Measurements from ENCODE around the gene RAB22A.
A peak's percentile ranks its signal among the peaks of the same experiment; 100 is the strongest.

Gene RAB22A

GRCh38 chr20:58289143-58289542, 20.4 kb upstream of the RAB22A start:
- Mint-ChIP-seq H3K27ac (no peak overlapping the region), H3K9me3 (no peaks in the 10 kb centered on the region)

GRCh38 chr20:58293453-58293852, 16.1 kb upstream of the RAB22A start:
- H3K4me1 Mint-ChIP-seq: peaks cover 9% of the 10 kb centered on the region
- DNase-seq: no peak
- CTCF ChIA-PET: interaction anchor here (1.5 kb wide), 1 partner anchor 58 kb away, joined by 4 read pairs; no protein-coding TSS in a partner anchor
- H3K27ac Mint-ChIP-seq: no peak overlapping the region
- H3K27me3 Mint-ChIP-seq: no peaks in the 10 kb centered on the region
- peaks cover 1% of the 10 kb centered on the region for H3K36me3 Mint-ChIP-seq
- H3K4me3 Mint-ChIP-seq: no peak overlapping the region
- no peaks in the 10 kb centered on the region for H3K9me3 Mint-ChIP-seq

More at GRCh38 chr20:58289143-58289542, 20.4 kb upstream of the RAB22A start:
- Mint-ChIP-seq H3K27me3 (no peaks in the 10 kb centered on the region), H3K4me3 (no peak overlapping the region), H3K4me1 (peaks cover 16% of the 10 kb centered on the region), H3K36me3 (peaks cover 21% of the 10 kb centered on the region)
- CTCF ChIA-PET: interaction anchor here (0.7 kb wide), 1 partner anchor 680 kb away, joined by 4 read pairs; no protein-coding TSS in a partner anchor
- no peak for DNase-seq

DNA sequence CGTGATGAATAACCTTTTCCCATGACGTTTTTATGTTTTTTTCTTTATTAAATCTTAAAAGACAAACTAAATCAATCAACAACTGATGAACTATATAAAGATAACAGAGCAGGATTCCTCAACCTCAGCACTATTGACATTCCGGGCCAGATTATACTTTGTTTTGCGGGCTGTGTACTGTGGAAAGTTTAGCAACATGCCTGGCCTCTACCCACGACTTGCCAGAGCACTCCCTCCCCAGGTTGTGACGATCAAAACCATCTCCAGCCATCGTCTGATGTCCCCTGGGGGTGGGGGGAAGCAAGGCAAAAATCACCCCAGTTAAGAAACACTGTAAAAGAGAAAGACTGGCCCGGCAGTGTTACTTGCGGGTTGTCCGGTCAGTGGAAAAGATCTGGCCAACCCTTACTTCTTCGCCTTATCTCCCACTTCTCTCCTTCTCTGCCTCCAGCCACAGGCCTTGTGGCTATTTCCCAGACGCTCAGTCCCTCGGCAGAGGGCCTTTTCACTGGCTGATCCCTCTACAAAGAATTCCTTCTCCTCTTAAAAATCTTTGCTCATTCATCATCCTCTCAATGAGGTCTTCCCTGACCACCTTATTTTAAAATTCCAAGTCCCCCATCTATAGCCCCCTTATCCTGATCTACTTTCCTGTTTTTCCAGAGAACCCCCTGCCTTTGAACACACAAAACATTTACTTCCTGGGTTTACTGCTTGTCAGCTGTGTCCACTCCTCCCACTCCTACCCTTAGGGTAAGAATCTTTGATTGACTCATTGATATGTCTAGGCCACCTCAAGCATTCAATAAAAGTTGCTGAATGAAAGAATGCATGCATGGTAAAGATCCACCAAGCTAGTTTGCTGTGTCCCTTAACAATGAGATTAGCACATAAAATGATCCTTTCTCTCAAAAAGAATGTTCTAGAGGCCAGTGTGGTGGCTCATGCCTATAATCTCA, 14.7 kb upstream of the RAB22A start:
- CTCF ChIA-PET: no interaction called here
- DNase-seq: no peak
- Mint-ChIP-seq H3K9me3 (no peaks in the 10 kb centered on the region), H3K4me1 (peaks cover 9% of the 10 kb centered on the region), H3K36me3 (peaks cover 1% of the 10 kb centered on the region), H3K27ac (no peak overlapping the region), H3K4me3 (no peak overlapping the region), H3K27me3 (no peaks in the 10 kb centered on the region)

DNA sequence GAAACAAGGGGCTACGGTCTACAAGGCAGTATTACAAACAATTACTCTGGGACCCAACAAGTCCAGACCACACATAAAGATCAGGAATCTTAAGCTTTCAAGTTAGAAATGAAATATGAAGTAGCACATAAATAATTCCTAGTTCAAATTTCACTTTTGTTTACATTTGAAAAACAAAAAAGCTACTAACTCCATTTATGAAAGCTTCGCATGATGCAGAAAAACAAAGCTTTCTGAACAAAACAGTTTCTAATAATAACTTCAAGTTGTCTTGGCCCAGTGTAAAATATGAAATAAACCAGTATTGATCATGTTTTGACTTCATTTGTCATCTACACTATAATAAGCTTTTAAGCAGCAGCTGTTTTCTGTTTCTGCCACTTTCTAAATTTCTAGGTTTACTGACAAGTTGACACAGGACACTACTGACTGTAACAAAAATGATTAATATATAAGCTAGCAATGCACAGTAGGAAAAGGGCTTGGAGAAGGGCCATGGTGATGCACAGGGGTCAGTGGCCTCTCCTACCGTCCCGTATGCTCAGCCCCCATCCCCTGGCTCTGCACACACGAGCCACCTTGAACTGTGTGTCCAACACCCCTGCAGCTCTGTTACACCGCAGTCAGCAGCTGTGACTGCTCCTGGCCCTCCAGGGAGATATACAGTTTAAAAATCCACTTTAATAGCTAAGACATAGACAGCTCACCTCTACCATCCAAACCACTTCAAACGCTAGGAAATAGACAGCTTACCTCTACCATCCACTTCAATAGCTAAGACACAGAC, 13.3 kb upstream of the RAB22A start:
- H3K27ac Mint-ChIP-seq: no peak overlapping the region

GRCh38 chr20:58297394-58297793, 12.1 kb upstream of the RAB22A start:
- no peak for DNase-seq
- CTCF ChIA-PET: no interaction called here
- Mint-ChIP-seq H3K9me3 (no peaks in the 10 kb centered on the region), H3K27ac (no peak overlapping the region), H3K4me1 (peaks cover 9% of the 10 kb centered on the region), H3K4me3 (no peak overlapping the region), H3K27me3 (no peaks in the 10 kb centered on the region), H3K36me3 (peaks cover 12% of the 10 kb centered on the region)

More for the DNA sequence above, 13.3 kb upstream of the RAB22A start:
- Mint-ChIP-seq H3K9me3 (no peaks in the 10 kb centered on the region), H3K27me3 (no peaks in the 10 kb centered on the region), H3K4me1 (peaks cover 9% of the 10 kb centered on the region), H3K4me3 (no peak overlapping the region), H3K36me3 (peaks cover 7% of the 10 kb centered on the region)
- CTCF ChIA-PET: interaction anchor here (0.7 kb wide), 1 partner anchor 88 kb away, joined by 3 read pairs; no protein-coding TSS in a partner anchor
- DNase-seq: no peak

GRCh38 chr20:58300321-58300720, 9.2 kb upstream of the RAB22A start:
- peaks cover 18% of the 10 kb centered on the region for H3K4me1 Mint-ChIP-seq
- H3K27me3 Mint-ChIP-seq: no peaks in the 10 kb centered on the region
- no peak for DNase-seq
- no peak overlapping the region for H3K27ac Mint-ChIP-seq
- CTCF ChIA-PET: interaction anchor here (0.6 kb wide), 1 partner anchor 10 kb away, joined by 3 read pairs; no protein-coding TSS in a partner anchor
- no peak overlapping the region for H3K4me3 Mint-ChIP-seq
- H3K36me3 Mint-ChIP-seq: peaks cover 20% of the 10 kb centered on the region
- no peaks in the 10 kb centered on the region for H3K9me3 Mint-ChIP-seq

DNA sequence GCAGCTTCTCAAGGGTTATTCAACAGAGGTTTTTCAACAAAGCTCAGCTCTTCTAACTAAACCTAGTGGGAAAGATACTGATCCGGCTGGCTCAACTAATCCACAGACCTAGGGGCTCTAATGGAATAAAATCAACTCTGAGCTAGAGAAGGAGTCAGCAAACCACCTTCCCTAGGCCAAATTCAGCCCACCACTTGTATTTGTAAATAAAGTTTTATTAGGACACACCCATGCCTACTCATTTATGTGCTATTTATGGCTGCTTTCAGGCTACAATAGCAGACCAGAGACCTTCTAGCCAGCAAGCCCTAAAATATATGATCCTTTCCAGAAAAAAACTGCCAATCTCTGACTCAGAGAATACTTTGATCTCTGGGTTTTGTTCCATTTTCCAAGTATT, 6.0 kb upstream of the RAB22A start:
- CTCF ChIA-PET: no interaction called here
- no peak overlapping the region for H3K27ac Mint-ChIP-seq
- peaks cover 40% of the 10 kb centered on the region for H3K4me1 Mint-ChIP-seq
- no peaks in the 10 kb centered on the region for H3K9me3 Mint-ChIP-seq
- DNase-seq: no peak
- H3K36me3 Mint-ChIP-seq: peaks cover 28% of the 10 kb centered on the region
- no peak overlapping the region for H3K4me3 Mint-ChIP-seq
- H3K27me3 Mint-ChIP-seq: no peaks in the 10 kb centered on the region

- peaks cover 28% of the 10 kb centered on the region for H3K36me3 Mint-ChIP-seq
- no peaks in the 10 kb centered on the region for H3K27me3 Mint-ChIP-seq
- no peak overlapping the region for H3K4me3 Mint-ChIP-seq
- no peak for DNase-seq
- H3K9me3 Mint-ChIP-seq: no peaks in the 10 kb centered on the region
- H3K4me1 Mint-ChIP-seq: peaks cover 42% of the 10 kb centered on the region
- peak overlapping the region; percentile 6 for H3K27ac Mint-ChIP-seq
- CTCF ChIA-PET: no interaction called here
Observed at GRCh38 chr20:58305061-58305460, 4.5 kb upstream of the RAB22A start.

GRCh38 chr20:58306421-58307261, 2.9 kb upstream of the RAB22A start:
- Mint-ChIP-seq H3K9me3 (no peaks in the 10 kb centered on the region), H3K36me3 (peaks cover 27% of the 10 kb centered on the region), H3K4me1 (peaks cover 55% of the 10 kb centered on the region), H3K27me3 (no peaks in the 10 kb centered on the region), H3K4me3 (peak overlapping the region; percentile 77), H3K27ac (peak overlapping the region; percentile 95)
- CTCF ChIA-PET: interaction anchor here (0.5 to 1.0 kb wide), 3 partner anchors 28 to 60 kb away, joined by 3 read pairs; no protein-coding TSS in a partner anchor
- peak; percentile 71 for DNase-seq

DNA sequence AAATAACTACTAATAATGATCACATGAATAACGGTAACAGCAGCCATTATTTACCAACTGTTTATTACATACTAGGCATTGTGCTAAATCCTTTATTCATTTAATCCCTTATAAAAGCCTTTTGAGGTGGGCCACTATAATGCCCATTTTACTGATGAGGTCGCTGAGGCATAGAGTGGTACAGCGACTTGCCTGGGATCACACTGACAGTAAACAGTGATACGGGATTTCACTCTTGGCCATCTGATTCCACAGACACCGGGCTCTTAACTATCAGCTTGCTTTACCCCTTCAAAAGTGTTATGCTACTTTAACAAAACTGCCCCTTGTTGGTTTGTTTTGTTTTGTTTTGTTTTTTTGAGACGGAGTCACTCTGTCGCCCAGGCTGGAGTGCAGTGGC, 2.2 kb upstream of the RAB22A start:
- Mint-ChIP-seq H3K36me3 (peaks cover 27% of the 10 kb centered on the region), H3K4me3 (peak overlapping the region; percentile 77), H3K4me1 (peaks cover 61% of the 10 kb centered on the region), H3K27me3 (no peaks in the 10 kb centered on the region), H3K9me3 (no peaks in the 10 kb centered on the region), H3K27ac (peak overlapping the region; percentile 95)
- CTCF ChIA-PET: interaction anchor here (0.9 kb wide), 1 partner anchor 60 kb away, joined by 3 read pairs; no protein-coding TSS in a partner anchor
- no peak for DNase-seq

GRCh38 chr20:58308290-58308679, 1.2 kb upstream of the RAB22A start:
- Mint-ChIP-seq H3K4me1 (peaks cover 66% of the 10 kb centered on the region), H3K27ac (peak overlapping the region; percentile 95), H3K9me3 (no peaks in the 10 kb centered on the region), H3K27me3 (no peaks in the 10 kb centered on the region), H3K4me3 (peak overlapping the region; percentile 77), H3K36me3 (peaks cover 33% of the 10 kb centered on the region)
- peak; percentile 26 for DNase-seq
- CTCF ChIA-PET: interaction anchor here (0.6 kb wide), 1 partner anchor 100 kb away, joined by 3 read pairs; no protein-coding TSS in a partner anchor

- Mint-ChIP-seq H3K27me3 (no peaks in the 10 kb centered on the region), H3K4me3 (peak overlapping the region; percentile 77)
Observed at GRCh38 chr20:58308680-58309527, 611 bp upstream of the RAB22A start.

More at GRCh38 chr20:58308680-58309527, 611 bp upstream of the RAB22A start:
- H3K27ac Mint-ChIP-seq: peak overlapping the region; percentile 95
- H3K9me3 Mint-ChIP-seq: no peaks in the 10 kb centered on the region
- DNase-seq: peak; percentile 76
- peaks cover 70% of the 10 kb centered on the region for H3K4me1 Mint-ChIP-seq
- CTCF ChIA-PET: interaction anchor here (0.6 kb wide), 1 partner anchor 99 kb away, joined by 3 read pairs; no protein-coding TSS in a partner anchor
- H3K36me3 Mint-ChIP-seq: peaks cover 37% of the 10 kb centered on the region
